ENCODE measurements around the gene DDAH1. TPM values are rescaled to one million over a fixed set of nuclear protein-coding genes. Genes with fewer than 3 reads are reported as not detected.

Gene DDAH1
- total RNA-seq, 4 donors from 2014 or later, result 11.2 to 16.7 (median 15.8) TPM

DNA sequence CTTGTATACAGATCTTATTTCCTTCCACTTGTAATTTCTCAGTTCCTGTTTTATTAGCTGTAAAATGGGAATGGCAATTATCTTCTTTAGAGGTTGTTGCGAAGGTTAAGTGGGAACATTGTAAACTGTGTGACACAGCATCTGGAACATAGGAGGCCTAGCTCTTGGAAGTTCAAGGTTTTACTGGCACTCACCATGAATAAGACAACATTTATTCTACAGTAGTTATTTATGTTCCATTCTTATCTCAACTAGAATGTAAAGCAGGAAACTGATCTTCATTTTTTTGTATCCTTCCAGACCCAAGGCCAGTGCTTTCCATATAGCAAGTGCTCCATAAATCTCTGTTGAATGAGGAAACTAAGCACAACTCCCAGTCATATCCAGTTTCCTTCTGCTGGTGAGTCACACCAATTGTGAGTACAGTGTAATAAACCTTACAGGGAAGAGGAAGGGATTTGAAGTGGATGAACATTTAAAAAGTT is 189.9 kb downstream of the DDAH1 start:
- ATAC-seq (ENCODE audit: low FRiP score) (no peak), DNase-seq (ENCODE audit: low spot score) (no peak)
- TF ChIP-seq, protein P1, sequence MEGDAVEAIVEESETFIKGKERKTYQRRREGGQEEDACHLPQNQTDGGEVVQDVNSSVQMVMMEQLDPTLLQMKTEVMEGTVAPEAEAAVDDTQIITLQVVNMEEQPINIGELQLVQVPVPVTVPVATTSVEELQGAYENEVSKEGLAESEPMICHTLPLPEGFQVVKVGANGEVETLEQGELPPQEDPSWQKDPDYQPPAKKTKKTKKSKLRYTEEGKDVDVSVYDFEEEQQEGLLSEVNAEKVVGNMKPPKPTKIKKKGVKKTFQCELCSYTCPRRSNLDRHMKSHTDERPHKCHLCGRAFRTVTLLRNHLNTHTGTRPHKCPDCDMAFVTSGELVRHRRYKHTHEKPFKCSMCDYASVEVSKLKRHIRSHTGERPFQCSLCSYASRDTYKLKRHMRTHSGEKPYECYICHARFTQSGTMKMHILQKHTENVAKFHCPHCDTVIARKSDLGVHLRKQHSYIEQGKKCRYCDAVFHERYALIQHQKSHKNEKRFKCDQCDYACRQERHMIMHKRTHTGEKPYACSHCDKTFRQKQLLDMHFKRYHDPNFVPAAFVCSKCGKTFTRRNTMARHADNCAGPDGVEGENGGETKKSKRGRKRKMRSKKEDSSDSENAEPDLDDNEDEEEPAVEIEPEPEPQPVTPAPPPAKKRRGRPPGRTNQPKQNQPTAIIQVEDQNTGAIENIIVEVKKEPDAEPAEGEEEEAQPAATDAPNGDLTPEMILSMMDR (IDR thresholded peaks at IDR 0.05), result no peak

- no peak for ATAC-seq (ENCODE audit: low FRiP score)
- TF ChIP-seq, protein P1 (IDR thresholded peaks at IDR 0.05), result no peak
- DNase-seq (ENCODE audit: low spot score), result no peak
These were observed 191.6 kb downstream of the DDAH1 start for GRCh38 chr1:85273397-85273796.

DNA sequence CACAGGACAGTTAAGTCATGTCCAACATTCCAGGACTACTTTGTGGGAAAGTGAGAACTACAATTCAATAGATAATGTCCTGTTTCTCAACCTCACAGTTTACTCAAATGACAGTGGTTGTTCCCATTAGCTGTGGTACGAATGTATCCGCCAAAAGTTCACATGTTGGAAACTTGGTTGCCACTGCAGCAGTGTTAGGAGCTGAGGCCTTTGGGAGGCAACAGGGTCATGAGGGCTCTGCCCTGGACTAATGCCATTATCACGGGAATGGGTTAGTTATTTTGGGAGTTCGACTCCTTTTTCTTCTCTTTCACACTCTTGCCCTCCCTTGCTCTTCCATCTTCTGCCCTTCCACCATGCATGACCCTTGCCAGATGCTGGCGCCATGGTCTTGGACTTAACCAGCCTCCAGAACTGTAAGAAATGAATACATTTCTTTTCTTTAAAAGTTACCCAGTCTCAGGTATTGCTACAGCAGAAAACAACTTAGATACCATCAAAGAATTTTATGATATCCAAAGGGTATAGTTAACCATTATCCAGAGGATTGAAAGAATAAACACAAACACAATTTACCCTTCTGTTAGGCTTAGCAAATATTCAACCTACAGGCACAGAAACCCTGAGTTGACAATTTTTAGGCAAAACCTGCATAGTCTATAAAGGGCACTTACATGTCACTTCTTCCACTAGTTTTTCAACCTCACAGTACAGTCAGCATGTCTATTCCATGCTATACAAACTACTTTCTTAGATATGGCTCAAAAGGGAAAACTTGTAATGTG is 196.0 kb downstream of the DDAH1 start:
- ATAC-seq (ENCODE audit: low FRiP score), result no peak
- TF ChIP-seq, protein P1 (IDR thresholded peaks at IDR 0.05), result no peak

More for the DNA sequence above, 196.0 kb downstream of the DDAH1 start:
- no peak for DNase-seq (ENCODE audit: low spot score)

Small RNAs within 50 kb of the gene (small RNA-seq; reads per million reads assigned to genes)
- gene RF00019, result not detected

Other genes with a start within 250 kb of the DDAH1 start
- 10 to 100 TPM; 12.0 to 15.8 (median 12.8) TPM for gene C1orf52, start 205.5 kb downstream of the DDAH1 start, total RNA-seq
- gene BCL10, start 188.5 kb downstream of the DDAH1 start, total RNA-seq, result 10 to 100 TPM; 13.9 to 21.6 (median 18.0) TPM
- 100 to 1,000 TPM; 125 to 195 (median 175) TPM for gene CCN1, start 115.6 kb upstream of the DDAH1 start, total RNA-seq
- 10 to 100 TPM in 3 of 4 donors, 1 to 10 TPM in 1; 9.6 to 20.5 (median 15.4) TPM for gene ZNHIT6, start 243.3 kb upstream of the DDAH1 start, total RNA-seq

Data from omental fat pad (tissue), 4 donors.